WERI-Rb-1 (cell line): ENCODE data around the gene MYO5A.

ENCODE experiments used
- DNase-seq: peaks from one replicate; pipeline ENCODE4 v3.0.0-alpha.2; 2020
- H3K27ac ChIP-seq: fragments of 250-450 bp; sonication (Bioruptor Pico); 2 replicates; pipeline ENCODE4 v1.5.1; 2020; ENCODE audit warnings: mild to moderate bottlenecking, moderate library complexity
- H3K27me3 ChIP-seq: fragments of 250-450 bp; sonication (Bioruptor Pico); 2 replicates; pipeline ENCODE4 v1.5.1; 2021; ENCODE audit warnings: mild to moderate bottlenecking, low read depth, moderate library complexity; ENCODE audit not compliant: insufficient read depth, severe bottlenecking
- H3K36me3 ChIP-seq: fragments of 250-450 bp; sonication (Bioruptor Pico); 2 replicates; pipeline ENCODE4 v1.5.1; 2020; ENCODE audit warnings: mild to moderate bottlenecking, moderate library complexity
- H3K4me3 ChIP-seq: 2 replicates; pipeline ENCODE4 v1.5.1; 2011; ENCODE audit warnings: low read depth, mild to moderate bottlenecking, control low read depth, low read length
- H3K9me3 ChIP-seq: fragments of 250-450 bp; sonication (Bioruptor Pico); 2 replicates; pipeline ENCODE4 v1.5.1; 2021; ENCODE audit warnings: mild to moderate bottlenecking, moderate library complexity; ENCODE audit not compliant: severe bottlenecking
- TF ChIP-seq, protein P1 (sequence below): IDR thresholded peaks from 2 replicates; pipeline ENCODE4 v1.5.1; 2011; ENCODE audit warnings: low read depth, mild to moderate bottlenecking, control low read depth, inconsistent platforms, low read length

The MYO5A gene

DNA sequence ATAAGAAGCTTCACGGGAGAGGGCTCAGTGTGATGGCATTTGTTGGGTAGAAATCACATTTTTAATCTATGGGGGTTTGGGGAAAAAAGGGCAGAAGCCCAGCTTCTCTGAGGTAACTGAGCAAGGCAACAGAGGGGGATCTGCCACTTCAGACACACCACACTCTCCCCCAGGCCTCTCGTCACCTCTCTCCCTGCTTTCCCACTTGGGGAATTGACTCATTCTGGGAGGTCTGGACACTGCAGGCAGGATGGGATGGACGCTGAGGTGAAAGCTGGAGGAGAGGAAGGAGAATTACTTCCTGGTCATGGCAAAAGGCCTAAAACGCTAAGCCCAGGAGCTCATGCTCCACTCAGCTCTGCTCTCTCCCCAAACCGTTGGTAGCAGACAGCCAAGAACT, 266.3 kb downstream of the MYO5A start:
- H3K27me3 ChIP-seq, result no peaks in the 10 kb centered on the region
- DNase-seq, result no peak
- TF ChIP-seq, protein P1, sequence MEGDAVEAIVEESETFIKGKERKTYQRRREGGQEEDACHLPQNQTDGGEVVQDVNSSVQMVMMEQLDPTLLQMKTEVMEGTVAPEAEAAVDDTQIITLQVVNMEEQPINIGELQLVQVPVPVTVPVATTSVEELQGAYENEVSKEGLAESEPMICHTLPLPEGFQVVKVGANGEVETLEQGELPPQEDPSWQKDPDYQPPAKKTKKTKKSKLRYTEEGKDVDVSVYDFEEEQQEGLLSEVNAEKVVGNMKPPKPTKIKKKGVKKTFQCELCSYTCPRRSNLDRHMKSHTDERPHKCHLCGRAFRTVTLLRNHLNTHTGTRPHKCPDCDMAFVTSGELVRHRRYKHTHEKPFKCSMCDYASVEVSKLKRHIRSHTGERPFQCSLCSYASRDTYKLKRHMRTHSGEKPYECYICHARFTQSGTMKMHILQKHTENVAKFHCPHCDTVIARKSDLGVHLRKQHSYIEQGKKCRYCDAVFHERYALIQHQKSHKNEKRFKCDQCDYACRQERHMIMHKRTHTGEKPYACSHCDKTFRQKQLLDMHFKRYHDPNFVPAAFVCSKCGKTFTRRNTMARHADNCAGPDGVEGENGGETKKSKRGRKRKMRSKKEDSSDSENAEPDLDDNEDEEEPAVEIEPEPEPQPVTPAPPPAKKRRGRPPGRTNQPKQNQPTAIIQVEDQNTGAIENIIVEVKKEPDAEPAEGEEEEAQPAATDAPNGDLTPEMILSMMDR, result no peak

DNA sequence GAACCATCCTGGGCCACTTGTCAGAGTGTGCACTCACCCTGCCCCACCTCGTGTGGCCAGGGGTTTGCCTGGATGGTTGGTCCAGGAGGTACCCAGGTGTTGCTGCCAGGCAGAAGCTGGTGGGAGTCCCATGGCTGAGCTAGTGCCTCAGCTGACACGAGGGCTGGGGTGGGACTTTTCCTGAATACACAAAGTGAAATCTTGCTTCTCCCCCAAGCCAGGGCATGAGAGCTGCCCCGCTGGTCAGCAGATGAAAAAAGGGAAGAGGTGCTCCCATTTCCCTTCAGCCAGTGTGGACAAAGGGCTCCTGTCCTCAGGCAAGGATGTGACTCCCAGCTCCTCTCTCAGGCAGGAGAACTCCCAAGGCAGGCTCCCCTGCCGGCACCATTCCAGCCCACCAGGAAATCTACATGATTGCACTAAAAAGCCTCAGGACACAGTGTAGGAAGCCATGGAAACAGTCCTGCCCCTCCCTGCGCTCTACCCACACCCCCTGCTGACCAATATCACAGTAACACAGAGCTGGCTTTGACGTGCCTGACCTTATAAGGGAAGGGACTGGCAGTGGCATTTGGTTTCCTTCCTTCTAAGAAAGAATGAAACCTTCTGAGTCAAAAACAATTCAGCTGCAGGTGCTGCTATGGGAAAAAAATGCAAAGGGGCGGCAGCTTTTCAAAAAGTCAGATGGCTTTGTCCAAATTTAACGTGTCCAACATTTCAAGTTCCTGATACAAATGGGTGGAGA, 267.0 kb downstream of the MYO5A start:
- Histone ChIP-seq H3K4me3 (no peak overlapping the region), H3K27ac (no peak overlapping the region)
- DNase-seq, result no peak

More for the DNA sequence above, 266.3 kb downstream of the MYO5A start:
- Histone ChIP-seq H3K9me3 (no peaks in the 10 kb centered on the region), H3K27ac (no peak overlapping the region), H3K36me3 (peaks cover 8% of the 10 kb centered on the region), H3K4me3 (no peak overlapping the region)

GRCh38 chr15:52261026-52261425, 267.7 kb downstream of the MYO5A start:
- Histone ChIP-seq H3K27ac (no peak overlapping the region), H3K9me3 (no peaks in the 10 kb centered on the region), H3K27me3 (no peaks in the 10 kb centered on the region), H3K36me3 (no peaks in the 10 kb centered on the region; the same call in 1 of the 2 replicates), H3K4me3 (no peak overlapping the region)
- TF ChIP-seq, protein P1, result no peak
- no peak for DNase-seq

More for the DNA sequence above, 267.0 kb downstream of the MYO5A start:
- no peaks in the 10 kb centered on the region for H3K9me3 ChIP-seq
- peaks cover 3% of the 10 kb centered on the region; the same call in 1 of the 2 replicates for H3K36me3 ChIP-seq
- TF ChIP-seq, protein P1, result no peak
- H3K27me3 ChIP-seq, result no peaks in the 10 kb centered on the region

GRCh38 chr15:52259503-52259902, 269.2 kb downstream of the MYO5A start:
- Histone ChIP-seq H3K27me3 (no peaks in the 10 kb centered on the region), H3K9me3 (no peaks in the 10 kb centered on the region), H3K27ac (no peak overlapping the region), H3K4me3 (no peak overlapping the region), H3K36me3 (peaks cover 3% of the 10 kb centered on the region; the same call in 1 of the 2 replicates)
- TF ChIP-seq, protein P1, result no peak
- no peak for DNase-seq

DNA sequence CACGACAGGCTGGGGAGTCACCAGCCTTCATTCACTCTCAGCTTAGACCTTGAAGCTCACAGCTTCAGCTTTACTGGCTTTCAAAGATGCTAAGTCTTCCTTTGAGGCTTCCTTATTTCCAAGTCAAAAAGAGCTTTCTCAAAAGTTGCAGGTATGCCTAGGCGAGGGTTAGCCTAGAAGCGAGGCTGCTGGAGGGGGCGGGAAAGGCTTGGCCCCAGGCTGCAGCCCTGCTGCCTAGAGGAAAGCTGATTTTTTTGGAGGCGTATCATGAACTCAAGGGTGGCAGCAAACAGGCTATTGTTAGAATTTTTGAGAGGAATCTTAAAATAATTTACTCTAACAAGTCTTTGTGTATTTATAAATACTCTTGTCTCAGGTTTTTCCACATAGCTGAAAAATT, 270.2 kb downstream of the MYO5A start:
- peak overlapping the region; percentile 43 for H3K27ac ChIP-seq
- TF ChIP-seq, protein P1, result no peak
- H3K4me3 ChIP-seq, result no peak overlapping the region
- no peaks in the 10 kb centered on the region for H3K27me3 ChIP-seq
- DNase-seq, result no peak
- H3K36me3 ChIP-seq, result peaks cover 3% of the 10 kb centered on the region
- no peaks in the 10 kb centered on the region for H3K9me3 ChIP-seq

DNA sequence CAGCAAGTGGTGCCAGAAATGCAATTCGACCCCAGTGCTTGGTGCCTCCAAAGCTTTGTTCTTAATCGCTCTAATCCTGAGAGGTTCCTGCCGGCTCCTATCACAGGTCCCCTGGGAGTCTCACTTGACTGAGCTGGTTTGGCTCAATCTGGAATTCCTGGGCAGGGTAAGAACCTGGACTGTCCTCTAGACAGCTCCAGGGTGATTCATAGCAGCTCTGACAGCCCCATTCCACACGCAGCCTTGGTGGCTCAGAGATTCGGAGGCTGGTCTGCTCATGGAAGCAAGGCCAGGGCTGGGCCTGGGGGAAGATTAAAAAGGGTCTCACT, 271.0 kb downstream of the MYO5A start:
- DNase-seq, result peak; percentile 85
- H3K36me3 ChIP-seq, result peaks cover 9% of the 10 kb centered on the region
- H3K27ac ChIP-seq, result peak overlapping the region; percentile 91
- no peak overlapping the region for H3K4me3 ChIP-seq
- TF ChIP-seq, protein P1, result no peak
- no peaks in the 10 kb centered on the region for H3K9me3 ChIP-seq
- H3K27me3 ChIP-seq, result no peaks in the 10 kb centered on the region
